ENCODE data around the gene SLC25A27. TPM values are rescaled to one million over a fixed set of nuclear protein-coding genes. Genes with fewer than 3 reads are reported as not detected.

The SLC25A27 gene
- total and polyA plus RNA-seq, 11 donors = 2.5 to 23.3 (median 10.5) TPM

- Histone ChIP-seq H3K27ac (no peak overlapping the region), H3K36me3 (no peaks in the 10 kb centered on the region), H3K4me1 (peaks cover 0 to 13% (median 5%) of the 10 kb centered on the region in 12 donors), H3K9me3 (peaks cover 0 to 8% (median 0%) of the 10 kb centered on the region in 12 donors), H3K27me3 (peaks cover 0 to 12% (median 0%) of the 10 kb centered on the region in 9 donors), H3K4me3 (no peak overlapping the region)
- ATAC-seq (no peak), DNase-seq (no peak)
- TF ChIP-seq CTCF (IDR thresholded peaks at IDR 0.05) = no peak
- TF ChIP-seq POLR2A (IDR thresholded peaks at IDR 0.05) = no peak
- intact Hi-C loops (cut with DNase I) = no loop called here
- 81 to 87% (median 84%) methylated on average over 5 of the region's 5 CpGs for WGBS, 4 donors
These were observed 3.8 kb upstream of the SLC25A27 start for GRCh38 chr6:46648869-46649492.

- WGBS, 4 donors = 59 to 71% (median 66%) methylated on average over 1 of the region's 1 CpG
- intact Hi-C loops (cut with DNase I) = no loop called here
- H3K27ac ChIP-seq = no peak overlapping the region
These were observed 1.8 kb upstream of the SLC25A27 start for GRCh38 chr6:46651006-46651405.

GRCh38 chr6:46651816-46652215, 959 bp upstream of the SLC25A27 start:
- WGBS, 4 donors = 16 to 22% (median 20%) methylated on average over 8 of the region's 8 CpGs
- Histone ChIP-seq H3K27me3 (peaks cover 0 to 12% (median 0%) of the 10 kb centered on the region in 9 donors), H3K9me3 (no peaks in the 10 kb centered on the region), H3K4me1 (peaks cover 0 to 18% (median 9%) of the 10 kb centered on the region in 12 donors), H3K4me3 (peak overlapping the region; percentile 59 to 96 (median 84)), H3K27ac (peak overlapping the region in 4 of 12 donors; percentile 90 to 93 (median 92)), H3K36me3 (peaks cover 0 to 10% (median 0%) of the 10 kb centered on the region in 9 donors)
- DNase-seq (no peak), ATAC-seq (no peak)
- intact Hi-C loops (cut with DNase I) = no loop called here
- TF ChIP-seq POLR2A (IDR thresholded peaks at IDR 0.05) (no peak), CTCF (IDR thresholded peaks at IDR 0.05) (no peak)

More at GRCh38 chr6:46651006-46651405, 1.8 kb upstream of the SLC25A27 start:
- DNase-seq = no peak
- TF ChIP-seq CTCF (IDR thresholded peaks at IDR 0.05) (no peak), POLR2A (IDR thresholded peaks at IDR 0.05) (no peak)
- peaks cover 0 to 18% (median 9%) of the 10 kb centered on the region in 12 donors for H3K4me1 ChIP-seq
- H3K36me3 ChIP-seq = peaks cover 0 to 2% (median 0%) of the 10 kb centered on the region in 9 donors
- H3K4me3 ChIP-seq = peak overlapping the region in 8 of 12 donors; percentile 76 to 96 (median 84)
- H3K27me3 ChIP-seq = peaks cover 0 to 12% (median 0%) of the 10 kb centered on the region in 9 donors
- H3K9me3 ChIP-seq = no peaks in the 10 kb centered on the region
- no peak for ATAC-seq

GRCh38 chr6:46652232-46652602, 558 bp upstream of the SLC25A27 start:
- intact Hi-C loops (cut with DNase I) = no loop called here
- ATAC-seq (no peak), DNase-seq (no peak)
- 2 to 4% (median 3%) methylated on average over 6 of the region's 6 CpGs for WGBS, 4 donors
- Histone ChIP-seq H3K36me3 (peaks cover 0 to 14% (median 0%) of the 10 kb centered on the region in 9 donors), H3K27ac (peak overlapping the region in 11 of 12 donors; percentile 29 to 93 (median 88)), H3K9me3 (no peaks in the 10 kb centered on the region), H3K4me1 (peaks cover 0 to 18% (median 9%) of the 10 kb centered on the region in 12 donors), H3K4me3 (peak overlapping the region; percentile 59 to 96 (median 84)), H3K27me3 (peaks cover 0 to 12% (median 0%) of the 10 kb centered on the region in 9 donors)
- TF ChIP-seq CTCF (IDR thresholded peaks at IDR 0.05) (no peak), POLR2A (IDR thresholded peaks at IDR 0.05) (no peak)

Data from heart left ventricle (tissue), 16 donors.